ENCODE measurements around the gene NDUFV2. TPM values are rescaled to one million over a fixed set of nuclear protein-coding genes. Genes with fewer than 3 reads are reported as not detected.

Gene NDUFV2
- total and polyA plus RNA-seq, 2 of the 8 experiments (the other 6 are each of a cell fraction or from before 2014, with no cell fraction given) = 90.8 to 191 TPM

DNA sequence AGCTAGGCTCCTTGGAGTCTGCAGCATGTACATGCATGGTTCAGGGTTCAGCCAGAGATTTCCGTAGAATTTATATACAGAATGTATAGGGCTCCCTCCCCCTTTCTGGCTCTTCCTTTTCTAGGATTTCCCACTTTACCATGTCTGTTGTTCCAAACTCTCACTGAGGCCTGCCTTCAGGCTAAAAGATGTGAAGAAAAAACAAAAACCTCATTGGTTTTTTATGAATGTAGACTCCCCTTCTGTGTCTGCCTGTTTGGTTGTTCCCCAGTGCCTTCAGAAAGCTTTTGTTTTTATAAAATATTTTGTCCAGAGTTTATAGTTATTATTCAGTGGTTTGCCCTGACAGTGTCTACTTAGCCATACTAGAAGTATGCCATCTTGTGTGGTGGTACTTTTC lies 3.6 kb downstream of the NDUFV2 start (continued):
- no peak for TF ChIP-seq USF2 (IDR thresholded peaks at IDR 0.05; ENCODE audit: low read length)
